NCI-H2171 (cell line): ENCODE results near the gene PRG3.
A peak's percentile ranks its signal among the peaks of the same experiment; 100 is the strongest.
"Not testable (repeated sequence)": the region's sequence is repeated elsewhere in the genome, so short reads cannot be mapped to it uniquely, and the experiment has no call there.

Source experiments
- DNase-seq: peaks from one replicate; lab custom pipeline; 2025; lab: John Stamatoyannopoulos, UW

The PRG3 gene

DNA sequence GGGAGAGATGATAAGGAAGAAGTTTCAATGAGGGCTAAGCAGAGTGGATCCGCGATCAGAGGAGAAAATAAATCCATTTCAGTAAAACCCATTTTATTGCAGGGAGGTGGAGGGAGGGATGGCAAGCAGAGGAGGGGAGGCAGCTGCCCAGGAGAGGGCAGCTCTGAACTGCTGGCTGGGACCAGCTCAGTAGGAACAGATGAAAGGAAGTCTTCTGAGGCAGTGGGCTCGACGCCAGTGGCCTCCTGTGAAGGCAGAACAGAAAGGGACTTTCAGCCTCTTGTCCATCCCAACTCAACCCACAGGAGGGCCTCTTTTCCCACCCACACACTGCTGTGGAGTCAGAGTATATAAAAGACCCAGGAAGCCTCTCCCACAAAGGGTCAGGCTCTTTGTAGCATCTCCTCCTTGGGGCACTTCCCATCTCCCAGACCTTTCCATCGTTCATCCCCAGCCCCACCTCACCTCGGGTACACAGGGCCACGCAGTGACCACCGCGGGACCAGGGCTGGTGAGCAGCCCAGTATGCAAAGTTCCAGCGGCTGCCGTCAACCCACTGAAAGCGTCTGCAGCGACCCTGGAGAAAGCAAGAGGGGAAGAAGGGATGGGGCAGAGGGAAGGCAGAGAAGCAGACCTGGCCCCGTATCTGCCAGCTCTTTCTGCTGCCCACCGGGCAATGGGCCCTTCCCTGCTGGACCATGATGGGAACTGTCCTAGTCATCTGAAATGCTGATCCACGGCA, 6.5 kb upstream of the PRG3 start:
- no peak for DNase-seq

- no peak for DNase-seq
Observed at GRCh38 chr11:57386178-57386940, 5.4 kb upstream of the PRG3 start.

GRCh38 chr11:57379732-57380131, 1.2 kb downstream of the PRG3 start:
- no peak for DNase-seq

GRCh38 chr11:57378186-57378585, 2.8 kb downstream of the PRG3 start:
- no peak for DNase-seq

DNA sequence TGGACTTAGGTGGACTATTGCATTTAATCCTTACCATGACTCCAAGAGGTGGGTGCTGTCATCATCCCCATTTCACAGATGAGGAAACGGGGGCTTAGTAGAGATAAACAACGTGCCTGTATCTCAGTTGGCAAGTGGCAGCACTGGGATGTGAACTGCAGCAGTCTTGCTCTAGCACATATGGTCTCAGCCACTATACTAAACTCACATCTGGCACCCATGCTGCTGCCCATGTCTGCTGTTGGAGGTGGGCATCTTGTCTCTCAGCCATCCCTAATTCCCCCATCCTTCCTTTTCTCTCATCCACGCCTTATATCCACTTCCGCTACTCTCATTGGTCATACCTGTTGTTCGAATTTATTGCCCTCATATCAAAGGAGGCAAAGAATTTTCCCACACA, 3.8 kb downstream of the PRG3 start:
- DNase-seq, result peak; percentile 25

GRCh38 chr11:57376095-57377090, 4.6 kb downstream of the PRG3 start:
- DNase-seq, result no peak

DNA sequence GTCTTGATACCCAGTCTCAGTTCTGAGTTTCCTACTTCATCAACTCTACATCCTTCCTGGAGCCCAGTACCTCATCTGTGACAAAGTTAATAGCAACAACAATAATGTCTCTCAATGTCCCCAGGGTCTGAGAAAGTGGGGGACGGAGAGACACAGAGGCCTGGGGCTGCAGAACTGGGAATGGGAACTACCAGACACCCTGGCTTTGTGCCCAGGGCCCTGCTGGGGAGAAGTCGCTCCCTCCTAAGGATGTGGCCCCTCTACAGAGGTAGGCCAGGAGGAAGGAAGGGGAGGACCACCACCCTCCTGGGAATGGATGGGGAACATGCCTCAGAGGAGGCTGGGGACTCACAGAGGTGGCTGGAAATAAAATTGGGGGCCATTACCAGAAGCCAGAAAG, 5.5 kb downstream of the PRG3 start:
- DNase-seq, result no peak

- no peak for DNase-seq
Observed at GRCh38 chr11:57374966-57375365, 6.0 kb downstream of the PRG3 start.

- DNase-seq, result no peak
Observed at GRCh38 chr11:57373146-57373545, 7.8 kb downstream of the PRG3 start.

GRCh38 chr11:57370941-57371340, 10.0 kb downstream of the PRG3 start:
- no peak for DNase-seq

DNA sequence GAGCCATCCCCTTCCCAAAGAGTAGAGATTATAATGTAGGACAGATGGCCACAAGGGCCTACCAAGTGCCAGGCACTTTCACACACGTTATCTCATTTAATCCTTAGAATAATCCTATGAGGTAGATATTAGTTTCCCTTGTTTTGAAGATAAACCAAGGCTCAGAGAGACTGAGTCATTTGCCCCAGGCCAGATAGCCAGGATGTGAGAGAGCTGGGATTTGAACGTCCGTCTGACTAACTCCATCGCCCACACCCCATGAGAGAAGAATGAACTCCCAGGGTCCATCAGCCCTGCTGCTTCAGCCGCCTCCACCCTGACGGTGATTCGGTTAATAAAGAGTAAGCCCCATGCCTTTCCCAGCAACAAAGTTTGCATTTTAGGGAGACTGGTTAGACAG, 10.7 kb downstream of the PRG3 start:
- no peak for DNase-seq

GRCh38 chr11:57368845-57369232, 12.1 kb downstream of the PRG3 start:
- DNase-seq, result no peak

DNA sequence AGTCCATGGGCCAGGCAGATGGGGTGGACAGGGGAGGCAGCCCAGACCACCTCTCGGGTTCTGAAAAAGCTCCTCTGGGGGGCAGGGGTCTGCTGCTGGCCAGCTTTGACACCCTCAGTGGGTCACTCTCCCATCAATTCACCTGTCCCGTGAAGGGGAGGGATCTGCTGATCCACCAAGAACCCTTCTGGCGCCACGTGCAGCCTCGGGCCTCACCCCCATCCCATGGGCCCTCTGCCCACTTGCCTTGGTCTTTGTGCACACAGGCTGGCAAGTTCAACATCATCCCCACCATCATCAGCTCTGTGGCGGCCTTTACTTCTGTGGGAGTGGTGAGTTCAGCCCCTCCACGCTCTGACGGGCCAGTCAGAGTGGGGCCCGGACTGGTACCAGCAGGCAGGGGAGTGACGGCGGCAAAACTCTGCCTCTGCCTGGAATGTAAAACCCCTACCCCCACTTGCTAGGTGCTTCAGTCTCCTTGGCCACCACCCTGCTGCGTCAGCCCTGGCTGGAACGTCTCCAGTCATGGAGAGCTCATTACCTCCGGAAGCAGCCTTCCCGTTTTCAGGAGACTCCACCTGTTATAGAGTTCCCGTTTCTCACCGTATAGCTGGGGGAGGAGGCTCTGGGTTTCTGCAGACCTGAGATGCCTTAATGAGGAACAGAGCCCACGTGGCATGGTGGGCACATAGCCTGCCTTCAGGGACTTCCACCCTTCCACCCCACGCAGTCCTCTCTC, 12.7 kb downstream of the PRG3 start:
- DNase-seq, result no peak

- no peak for DNase-seq
Observed at GRCh38 chr11:57364851-57365660, 15.9 kb downstream of the PRG3 start.

- no peak for DNase-seq
Observed at GRCh38 chr11:57363131-57364080, 17.5 kb downstream of the PRG3 start.

DNA sequence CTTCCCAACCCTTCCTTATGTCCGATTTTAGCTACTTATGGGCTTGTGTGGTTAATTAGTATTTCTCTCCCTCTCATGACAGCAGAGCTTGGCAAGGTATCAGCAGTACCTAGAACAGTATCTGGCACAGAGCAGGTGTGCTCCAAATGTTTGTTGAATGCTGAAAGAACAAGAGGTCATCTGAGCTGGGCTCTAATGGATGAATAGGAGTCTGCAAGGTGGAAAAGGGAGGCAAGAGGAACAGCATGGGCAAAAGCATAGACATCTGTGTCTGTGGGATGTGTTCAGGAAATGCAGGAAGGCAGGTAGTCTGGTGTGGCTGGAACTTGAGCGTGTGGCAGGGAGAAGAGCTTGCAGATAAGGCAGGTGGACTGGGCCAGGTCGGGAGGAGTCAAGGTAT, 19.0 kb downstream of the PRG3 start:
- DNase-seq, result no peak

GRCh38 chr11:57361420-57361819, 19.5 kb downstream of the PRG3 start:
- not testable (repeated sequence) for DNase-seq

GRCh38 chr11:57360991-57361390, 20.0 kb downstream of the PRG3 start:
- no peak for DNase-seq

GRCh38 chr11:57359896-57360690, 20.9 kb downstream of the PRG3 start:
- no peak for DNase-seq
